ENCODE measurements around the gene CNKSR3. TPM values are rescaled to one million over a fixed set of nuclear protein-coding genes. Genes with fewer than 3 reads are reported as not detected.

The CNKSR3 gene
- total and polyA plus RNA-seq, 2 of the 8 experiments (the other 6 are each of a cell fraction or from before 2014, with no cell fraction given) = 1.2 to 6.2 TPM

GRCh38 chr6:154511791-154512190 lies 1.3 kb upstream of the CNKSR3 start (continued):
- TF ChIP-seq CTCF (IDR thresholded peaks at IDR 0.05; ENCODE audit: control extremely low read depth in 1 of 3, insufficient read depth in 1 of 3, low read depth in 1 of 3, low read length in 3 of 3) = no peak
- no peak for TF ChIP-seq SP2 (IDR thresholded peaks at IDR 0.05; ENCODE audit: low read length)
- TF ChIP-seq RNF2 (IDR thresholded peaks at IDR 0.05; ENCODE audit: borderline replicate concordance, low read depth, low read length, missing control alignments, poor library complexity, severe bottlenecking) = no peak
